Measurements from ENCODE around the gene GPR139. TPM values are rescaled to one million over a fixed set of nuclear protein-coding genes. Genes with fewer than 3 reads are reported as not detected.

Gene GPR139
- not detected for total RNA-seq
- long read RNA-seq = 0 reads

DNA sequence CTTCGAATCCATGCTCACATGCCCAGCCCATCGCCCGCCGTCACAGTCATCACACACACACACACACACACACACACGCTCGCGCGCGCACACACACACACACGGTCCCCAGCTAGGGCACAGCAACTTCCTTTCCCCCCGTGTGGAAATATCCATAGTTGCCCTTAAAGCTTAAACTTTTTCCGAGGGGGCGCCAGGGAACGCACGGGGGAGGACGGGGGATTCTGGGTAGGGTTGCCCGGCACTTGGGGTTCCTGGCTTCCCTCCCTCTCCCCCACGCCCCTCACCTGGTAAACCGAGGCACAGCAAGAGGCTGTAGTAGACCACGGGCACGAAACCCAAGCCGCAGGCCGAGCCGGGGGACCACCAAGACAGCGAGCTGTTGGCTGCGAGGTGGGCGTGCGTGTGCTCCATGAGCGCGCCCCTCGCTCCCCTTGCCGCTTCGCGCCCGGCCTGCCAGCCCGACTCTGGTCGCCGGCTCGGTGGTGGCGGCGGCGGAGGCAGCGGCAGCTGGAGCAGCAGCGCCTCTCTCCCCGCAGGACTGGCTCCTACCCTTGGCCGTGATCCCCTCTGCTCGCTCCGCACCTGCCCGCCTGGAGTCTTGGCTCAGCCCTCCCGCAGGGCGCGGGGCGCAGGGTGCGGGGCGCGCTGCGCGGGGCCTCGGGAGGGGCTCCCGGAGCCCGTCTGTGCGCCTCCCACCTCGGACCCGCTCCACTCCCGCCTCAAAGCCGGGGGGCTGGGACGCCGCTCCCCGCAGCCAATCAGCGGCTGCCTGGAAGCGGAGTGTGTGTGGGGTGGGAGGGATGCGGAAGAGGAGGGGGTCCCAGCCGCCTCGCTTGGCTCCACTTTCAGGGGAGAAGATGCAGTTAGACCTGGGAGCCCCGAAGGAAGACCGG is at the start of gene GPR139:
GPR139 (minus strand) TSS at position 688 of the 896 bp plus-strand sequence; CDS start at position 414, 274 bp downstream.
- ATAC-seq (no peak), DNase-seq (ENCODE audit: missing footprints) (no peak)
- intact Hi-C loops (cut with DNase I) = no loop called here

DNA sequence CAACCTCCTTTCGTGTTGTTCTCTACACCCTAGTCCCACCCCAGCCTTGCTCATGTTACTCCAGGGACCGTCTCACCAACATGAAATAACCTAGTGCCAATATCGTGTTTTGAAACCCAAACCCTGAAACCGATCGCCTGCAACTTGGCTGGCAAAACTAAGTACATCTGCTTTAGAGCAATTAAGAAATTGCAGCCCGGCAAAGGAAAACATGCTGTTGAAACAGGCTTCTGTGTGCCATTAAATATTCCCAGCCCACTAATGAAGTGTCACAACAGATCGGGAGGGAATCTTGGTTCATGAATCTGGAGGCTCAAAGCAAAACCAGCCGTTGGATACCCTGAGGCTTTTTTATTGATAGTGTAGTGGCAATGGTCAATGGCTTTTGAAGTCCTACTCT is 48.3 kb upstream of the GPR139 start:
- intact Hi-C loops (cut with DNase I) = no loop called here
- ATAC-seq (no peak), DNase-seq (ENCODE audit: missing footprints) (no peak)

DNA sequence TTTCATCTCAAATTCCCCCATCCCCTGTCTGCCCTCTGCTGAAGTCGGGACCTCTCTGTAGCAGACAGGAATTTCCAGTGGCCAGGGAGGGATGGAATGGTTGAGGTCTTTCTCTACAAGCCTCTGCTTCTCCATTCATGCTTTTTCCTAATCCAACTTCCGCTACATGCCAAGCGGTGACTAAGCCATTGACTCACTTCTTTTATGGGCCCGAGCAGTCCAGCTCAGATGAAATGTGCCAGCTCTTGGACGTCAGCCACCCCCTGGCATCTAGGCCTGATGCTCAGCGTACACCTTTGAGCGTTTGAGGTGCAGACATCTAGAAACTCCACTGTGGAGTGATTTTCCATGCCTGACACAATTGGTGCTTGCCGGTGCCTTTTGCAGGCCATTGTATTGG is 40.7 kb upstream of the GPR139 start:
- ATAC-seq (no peak), DNase-seq (ENCODE audit: missing footprints) (no peak)
- intact Hi-C loops (cut with DNase I) = no loop called here

DNA sequence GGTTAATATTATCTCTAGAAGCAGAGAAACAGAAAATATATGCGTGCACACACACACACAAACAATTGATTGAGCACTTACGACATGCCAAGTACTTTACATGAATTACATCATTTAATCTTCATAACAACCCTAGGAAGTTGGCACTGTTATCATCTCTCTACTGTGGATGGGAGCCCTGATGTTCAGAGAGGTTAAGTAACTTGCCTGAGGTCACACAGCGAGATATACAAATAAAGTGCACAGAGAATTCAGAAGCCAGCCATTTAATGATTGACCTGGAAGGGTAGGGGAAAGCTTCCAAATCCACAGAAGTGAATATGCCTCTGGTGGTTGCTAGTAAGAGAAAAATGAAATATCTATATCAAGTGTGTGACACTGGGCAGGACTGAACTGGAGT is 37.5 kb upstream of the GPR139 start:
- no peak for DNase-seq (ENCODE audit: missing footprints)
- no peak for ATAC-seq
- intact Hi-C loops (cut with DNase I) = no loop called here

DNA sequence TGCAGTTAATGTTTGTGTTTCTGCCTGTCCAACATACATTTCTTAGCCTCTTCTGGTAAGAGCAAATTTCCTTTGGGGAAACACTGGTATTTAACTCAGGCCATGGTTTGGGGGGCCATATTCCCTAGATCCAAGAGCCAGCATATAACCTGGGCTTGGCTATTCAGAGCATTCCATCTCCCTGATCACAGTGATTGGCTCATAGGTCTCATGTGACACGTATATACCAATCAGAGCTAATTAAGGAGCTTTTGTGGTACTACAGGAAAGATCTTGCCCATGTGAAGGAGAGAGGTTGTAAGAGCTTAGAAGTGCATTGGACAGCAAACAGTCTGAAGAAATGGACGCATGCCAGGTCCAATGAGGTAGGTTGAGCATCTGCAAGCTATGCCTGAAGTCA is 33.4 kb upstream of the GPR139 start:
- DNase-seq (ENCODE audit: missing footprints) (no peak), ATAC-seq (no peak)
- intact Hi-C loops (cut with DNase I) = no loop called here

DNA sequence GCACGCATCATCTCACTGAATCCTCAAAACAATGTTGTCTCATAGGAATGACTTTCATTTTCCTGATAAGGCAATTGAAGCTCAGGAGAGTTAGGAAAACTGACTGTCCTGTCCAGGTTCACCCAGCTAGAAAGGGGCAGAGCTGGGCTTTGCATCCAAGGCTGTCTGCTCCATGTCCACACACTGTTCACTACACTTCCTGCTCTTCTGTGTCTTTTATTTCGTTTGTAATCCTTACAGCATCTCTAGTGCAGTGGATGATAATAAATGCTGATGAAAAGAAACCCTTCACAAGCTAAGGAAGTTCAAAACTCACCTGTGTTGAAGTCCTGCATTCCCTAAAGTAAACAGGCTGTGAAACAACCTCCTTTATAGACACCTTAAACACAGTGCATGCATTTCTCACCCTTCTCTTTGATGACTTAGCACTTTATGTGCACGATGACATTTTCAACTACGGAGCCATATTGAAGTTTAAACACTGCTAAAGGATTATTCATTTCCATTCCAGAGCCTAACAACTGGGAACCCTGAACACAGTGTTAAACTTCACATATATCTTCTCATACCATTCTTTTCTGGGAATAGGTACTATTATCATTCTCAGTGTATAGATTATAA is 31.0 kb upstream of the GPR139 start:
- DNase-seq (ENCODE audit: missing footprints) (no peak), ATAC-seq (no peak)
- intact Hi-C loops (cut with DNase I) = no loop called here

DNA sequence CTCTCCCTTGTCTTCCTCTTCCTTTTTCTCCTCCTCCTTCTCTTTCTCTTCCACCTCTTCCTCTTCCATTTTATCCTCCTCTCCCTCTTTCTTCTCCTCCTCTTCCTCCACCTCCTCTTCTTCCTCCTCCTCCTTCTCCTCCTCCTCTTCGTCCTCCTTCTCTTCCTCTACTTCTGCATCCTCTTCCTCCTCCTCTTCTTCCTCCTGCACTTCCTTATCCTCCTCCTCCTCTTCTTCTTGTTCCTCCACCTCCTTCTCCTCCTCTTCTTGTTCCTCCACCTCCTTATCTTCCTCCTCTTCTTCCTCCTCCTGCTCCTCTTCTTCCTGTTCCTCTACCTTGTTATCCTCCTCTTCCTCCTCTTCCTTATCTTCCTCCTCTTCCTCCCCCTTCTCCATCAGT is 28.8 kb upstream of the GPR139 start:
- DNase-seq (ENCODE audit: missing footprints) = no peak
- intact Hi-C loops (cut with DNase I) = no loop called here

DNA sequence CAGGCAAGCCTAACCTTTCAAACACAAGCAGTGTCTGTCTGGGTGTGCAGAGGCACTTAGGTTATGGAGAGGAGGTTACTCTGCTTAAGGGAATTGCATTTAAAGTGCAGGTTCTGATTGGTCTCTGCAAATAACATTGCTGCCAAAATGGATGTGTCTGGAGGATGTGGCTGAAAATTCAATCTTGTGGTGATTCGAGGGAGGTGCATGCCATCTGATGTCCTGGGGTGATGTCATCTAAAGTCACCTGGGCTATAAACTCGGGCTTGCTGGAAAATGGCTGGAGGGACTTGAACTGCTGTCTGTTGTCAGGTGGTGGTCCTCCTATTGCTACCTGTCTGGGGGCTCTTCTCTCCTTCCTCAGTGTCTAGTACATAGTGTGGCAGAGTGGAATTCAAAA is 28.3 kb upstream of the GPR139 start:
- no peak for ATAC-seq
- intact Hi-C loops (cut with DNase I) = no loop called here
- no peak for DNase-seq (ENCODE audit: missing footprints)

More for the DNA sequence above, 28.8 kb upstream of the GPR139 start:
- no peak for ATAC-seq

DNA sequence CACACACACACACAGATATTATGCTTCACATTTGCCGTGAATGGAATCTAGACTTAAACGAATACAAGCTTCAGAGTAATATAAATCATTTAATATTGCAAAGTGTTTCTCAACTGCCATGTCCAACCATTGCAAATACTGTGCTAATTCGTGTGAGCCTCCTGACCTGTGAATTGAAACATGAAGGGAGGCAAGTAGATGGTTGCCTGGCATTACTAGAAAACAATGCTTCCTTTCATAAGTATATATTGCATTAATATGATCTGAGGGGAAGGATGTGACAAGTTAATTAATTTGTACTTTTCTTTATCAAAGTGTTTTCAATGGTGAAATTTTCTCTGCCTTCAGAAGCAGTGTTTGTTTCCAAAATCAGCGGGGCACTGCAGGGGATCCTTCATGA is 25.7 kb upstream of the GPR139 start:
- DNase-seq (ENCODE audit: missing footprints) (no peak), ATAC-seq (no peak)
- intact Hi-C loops (cut with DNase I) = no loop called here

DNA sequence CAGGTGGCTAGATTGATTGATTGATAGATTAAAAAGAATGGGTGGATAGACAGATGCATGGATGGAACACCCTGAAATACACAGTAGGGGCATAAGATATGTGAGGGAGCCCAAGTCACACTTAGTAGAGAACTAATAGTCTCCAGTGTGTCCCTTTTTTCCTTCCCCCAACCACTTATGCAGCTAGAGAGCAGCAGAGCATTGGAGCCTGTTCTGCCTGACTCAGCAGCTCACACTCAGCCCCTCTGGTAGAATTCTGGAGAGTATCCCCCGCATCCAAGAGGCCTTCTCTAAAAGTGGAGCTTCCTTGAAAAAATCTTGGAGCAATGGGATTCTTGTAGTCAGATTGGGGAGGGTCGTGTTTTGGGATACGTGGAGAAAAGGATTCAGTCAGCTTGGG is 20.5 kb upstream of the GPR139 start:
- DNase-seq (ENCODE audit: missing footprints) (no peak), ATAC-seq (no peak)
- intact Hi-C loops (cut with DNase I) = no loop called here

DNA sequence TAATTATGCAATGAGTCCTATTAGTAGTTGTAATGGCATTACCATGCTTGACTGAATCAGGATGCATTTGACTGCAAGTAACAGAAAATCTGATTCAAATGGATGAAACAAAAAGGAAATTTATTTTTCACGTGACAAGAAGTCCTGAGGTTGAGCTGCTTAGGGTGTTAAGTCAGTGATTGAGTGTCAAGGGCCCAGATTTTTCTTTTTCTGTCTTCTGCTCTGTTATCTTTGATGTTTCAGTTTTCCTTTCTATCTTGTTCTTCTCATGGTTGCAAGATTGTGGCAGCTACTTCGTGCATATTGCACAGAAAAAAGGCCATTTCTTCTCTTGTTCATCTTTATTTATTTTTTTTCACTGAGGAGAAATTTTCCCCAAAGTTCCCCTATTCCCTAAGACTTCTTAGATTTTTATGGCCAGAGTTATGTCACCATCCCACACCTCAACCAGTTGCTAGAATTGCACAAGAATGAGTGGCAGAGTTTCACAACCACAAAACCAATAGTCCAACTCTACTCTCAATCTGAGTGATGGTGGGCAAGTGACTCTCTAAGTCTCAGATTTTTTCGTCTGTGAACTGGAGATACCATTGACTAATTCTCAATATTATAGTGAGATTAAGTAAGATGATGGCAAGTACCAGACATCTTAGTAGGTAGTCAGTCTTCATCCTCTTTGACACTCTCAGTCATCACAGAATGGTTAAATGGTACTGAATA is 15.7 kb upstream of the GPR139 start:
- no peak for DNase-seq (ENCODE audit: missing footprints)
- intact Hi-C loops (cut with DNase I) = no loop called here

DNA sequence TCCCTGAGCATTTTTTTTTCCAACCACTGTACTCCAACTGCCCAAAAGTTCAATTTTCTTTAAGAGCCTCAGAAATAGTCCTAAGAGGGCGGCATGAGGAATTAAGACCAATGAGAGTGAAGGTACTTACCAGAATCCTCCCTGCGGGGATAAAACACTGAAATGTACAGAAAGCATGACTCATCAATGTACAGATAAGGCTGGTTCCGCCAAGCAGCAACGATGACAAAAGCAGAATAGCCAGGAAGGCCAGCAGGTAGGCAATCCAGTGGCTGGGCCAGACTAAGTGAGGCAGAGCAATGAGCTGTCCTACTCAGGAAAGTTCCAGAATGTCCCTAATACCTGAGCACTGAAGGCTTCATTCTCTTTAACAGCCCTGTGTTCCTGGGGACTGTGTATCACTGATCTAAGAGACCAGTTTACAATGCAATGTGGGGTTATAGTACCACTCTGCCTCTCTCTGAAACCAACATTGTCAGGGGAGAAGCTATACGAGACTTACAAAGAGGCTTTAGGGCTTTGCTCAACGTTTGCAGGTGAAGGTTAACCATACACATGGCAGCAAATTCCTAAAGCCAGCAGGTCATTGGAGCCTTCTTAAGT is 11.0 kb upstream of the GPR139 start:
- intact Hi-C loops (cut with DNase I) = no loop called here
- DNase-seq (ENCODE audit: missing footprints) (no peak), ATAC-seq (no peak)

More for the DNA sequence above, 15.7 kb upstream of the GPR139 start:
- no peak for ATAC-seq

DNA sequence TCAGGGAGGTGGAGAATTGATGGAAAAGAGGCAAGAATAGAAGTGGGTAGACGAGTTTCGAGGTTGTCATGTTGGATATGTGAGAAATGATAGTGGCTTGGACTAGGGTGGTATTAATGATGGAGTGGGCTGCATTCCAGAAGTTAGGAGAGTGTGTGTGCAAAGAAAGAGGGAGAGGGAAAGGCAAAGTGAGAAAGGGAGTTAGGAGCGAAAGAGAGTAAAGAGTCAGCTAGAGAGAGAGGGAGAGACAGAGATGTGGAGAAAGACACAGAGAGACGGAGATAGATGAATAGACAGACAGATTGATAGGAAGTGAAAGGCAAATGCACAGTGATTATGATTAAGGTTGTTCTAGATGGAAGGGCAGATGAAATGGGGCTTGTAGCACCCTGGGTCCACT is 5.4 kb upstream of the GPR139 start:
- intact Hi-C loops (cut with DNase I) = no loop called here
- DNase-seq (ENCODE audit: missing footprints) (no peak), ATAC-seq (no peak)

DNA sequence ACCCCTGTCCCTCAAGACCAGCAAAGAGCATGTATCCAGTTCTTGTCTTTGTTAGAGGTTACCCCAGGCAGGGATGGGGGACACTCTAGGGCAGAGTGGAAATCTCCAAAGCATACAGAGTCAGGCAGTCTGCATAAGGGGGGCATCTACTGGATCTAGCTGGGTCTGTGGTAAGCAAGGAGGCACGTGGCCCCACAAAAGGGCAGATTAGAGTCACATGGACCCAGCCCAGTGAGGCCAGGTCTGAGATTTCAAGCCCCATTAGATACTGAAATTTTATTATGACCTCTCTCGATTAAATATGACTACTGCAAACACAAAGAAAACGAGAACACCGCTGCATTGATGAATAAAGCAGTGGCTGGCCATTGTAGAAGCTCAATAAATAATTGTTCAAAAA is 1.6 kb upstream of the GPR139 start:
- ATAC-seq = no peak

DNA sequence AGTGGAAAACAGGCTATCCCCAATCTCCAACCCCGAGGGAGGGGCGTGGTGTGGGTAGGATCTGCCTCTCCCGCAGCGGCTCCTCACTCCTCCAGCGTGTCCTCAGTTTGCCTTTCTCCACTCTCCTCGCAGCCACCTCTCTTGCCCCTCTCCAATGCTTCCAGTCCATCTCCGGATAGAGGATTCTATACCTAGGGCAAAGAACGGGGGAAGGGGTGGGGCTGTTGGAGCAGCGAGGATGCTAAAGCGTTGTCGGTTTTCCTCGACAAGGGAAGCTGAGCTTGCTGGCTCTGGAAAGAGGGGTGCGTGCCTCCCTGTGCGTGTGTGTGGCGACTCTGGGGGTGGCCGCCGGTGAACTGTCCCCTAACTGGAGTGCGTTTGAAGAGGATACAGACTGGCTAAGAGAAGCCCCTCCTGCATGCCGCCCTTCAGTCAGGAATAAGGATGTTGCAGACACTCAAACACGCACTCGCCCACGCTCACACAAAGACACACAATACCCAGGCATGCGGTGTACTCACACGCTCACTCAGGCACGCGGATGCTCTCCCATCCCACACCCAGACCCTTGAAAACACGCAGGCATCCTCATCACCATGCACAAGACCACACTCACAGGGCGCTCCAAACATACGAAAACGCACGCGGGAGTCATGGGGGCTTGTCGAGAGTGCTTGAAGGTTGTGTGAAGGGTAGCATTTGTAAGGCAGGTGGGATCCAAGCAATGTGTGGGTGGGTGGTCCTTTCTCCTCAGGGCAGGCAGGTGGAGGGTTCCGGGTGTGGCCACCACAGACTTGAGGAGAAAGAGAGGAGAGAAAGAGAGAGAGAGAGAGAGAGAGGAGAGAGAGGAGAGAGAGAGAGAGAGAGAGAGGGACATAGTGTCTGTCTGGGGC is 655 bp upstream of the GPR139 start:
- DNase-seq (ENCODE audit: missing footprints) (no peak), ATAC-seq (no peak)
- intact Hi-C loops (cut with DNase I) = no loop called here

More for the DNA sequence above, 1.6 kb upstream of the GPR139 start:
- intact Hi-C loops (cut with DNase I) = no loop called here
- no peak for DNase-seq (ENCODE audit: missing footprints)

DNA sequence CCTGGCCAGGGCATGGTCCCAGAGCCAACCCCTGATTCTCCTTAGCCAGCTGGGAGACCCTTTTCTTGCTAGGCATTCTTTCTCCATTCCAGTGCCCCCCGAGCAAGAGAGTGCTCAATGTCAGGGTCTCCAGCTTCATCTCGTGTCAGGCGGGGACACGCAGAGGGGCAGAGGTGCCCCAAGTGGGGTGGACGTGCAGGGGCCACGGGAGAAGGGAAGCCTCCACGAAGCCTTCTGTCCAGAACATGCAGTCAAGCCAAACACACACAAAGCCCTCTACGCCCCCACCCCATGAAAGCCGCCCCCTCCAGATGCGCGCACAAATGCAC is 852 bp downstream of the GPR139 start:
- ATAC-seq = no peak
- no peak for DNase-seq (ENCODE audit: missing footprints)
- intact Hi-C loops (cut with DNase I) = no loop called here

DNA sequence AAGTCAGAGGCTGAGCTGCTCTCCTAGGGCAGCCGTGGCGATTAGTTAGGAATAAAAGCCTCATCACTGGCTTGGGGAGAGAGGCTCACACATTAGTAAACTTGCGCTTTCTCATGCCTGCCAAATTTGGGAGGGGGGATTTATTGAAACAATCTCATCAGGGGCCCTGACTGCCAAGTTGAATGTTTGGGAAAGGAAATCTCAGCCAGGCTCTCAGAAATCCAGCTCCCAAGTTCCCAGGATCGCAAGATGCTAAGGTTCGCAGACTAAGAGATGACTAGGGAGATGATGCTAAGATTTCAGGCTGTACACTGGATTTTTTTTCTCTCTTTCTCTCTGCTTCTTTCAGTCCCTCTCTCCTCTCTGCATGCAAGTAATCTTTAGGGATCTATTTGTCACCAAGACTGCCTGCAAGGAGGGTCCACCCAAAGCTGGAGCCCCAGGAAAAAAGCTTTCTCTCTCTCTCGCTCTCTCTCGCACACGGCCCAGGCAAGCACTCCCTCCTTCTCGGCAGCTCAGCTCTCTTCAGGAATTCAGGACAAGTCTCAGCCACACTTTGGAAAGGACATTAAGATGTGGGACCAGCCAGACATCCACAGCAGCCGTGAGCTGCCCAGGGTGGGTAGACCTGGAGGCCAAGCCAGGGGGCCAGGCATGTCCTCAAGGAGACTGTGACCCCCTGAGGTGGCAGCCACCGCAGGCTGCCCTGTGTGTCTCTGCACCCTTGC is 1.4 kb downstream of the GPR139 start:
- ATAC-seq (no peak), DNase-seq (ENCODE audit: missing footprints) (no peak)
- intact Hi-C loops (cut with DNase I) = no loop called here

DNA sequence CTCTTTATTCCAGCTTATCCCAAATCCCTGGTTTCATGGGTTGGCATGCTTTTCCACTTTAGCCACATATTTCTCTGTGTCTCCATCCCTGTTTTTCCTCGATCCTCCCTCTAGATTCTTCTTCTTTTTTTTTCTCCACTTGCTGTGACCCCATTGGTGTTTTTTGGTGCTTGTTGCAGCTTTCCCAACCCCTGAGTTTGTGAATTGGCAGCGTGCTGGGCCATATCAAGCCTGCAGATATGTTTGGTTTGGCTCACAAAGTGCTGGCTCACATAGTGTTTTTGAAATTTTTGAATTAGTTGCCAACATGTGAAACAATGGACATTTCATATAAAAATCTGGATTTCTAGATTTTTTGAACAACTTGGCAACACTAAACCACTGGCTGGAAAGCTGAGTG is 8.8 kb downstream of the GPR139 start:
- ATAC-seq (no peak), DNase-seq (ENCODE audit: missing footprints) (no peak)
- intact Hi-C loops (cut with DNase I) = no loop called here

All from Right ventricle myocardium inferior (tissue), 1 donor.